A172 (cell line): Measurements from ENCODE around the gene PPM1J. TPM values are rescaled to one million over a fixed set of nuclear protein-coding genes. Genes with fewer than 3 reads are reported as not detected.

ENCODE experiments used
- total RNA-seq: library from RNA; depleted of rRNA; stranded (reverse); fragments of >200 nt; shearing (Covaris generic); gene quantifications from 2 replicates; pipeline ENCODE4 v1.2.3, GENCODE V29; 2014; rRNA removed

Gene PPM1J
- total RNA-seq, 1 experiment from 2014 or later = 0.36 TPM

Other genes starting within 250 kb of the PPM1J start
- 0.05 TPM in 1 of 2 replicates, not detected in the other for gene WNT2B, start 206.4 kb downstream of the PPM1J start, total RNA-seq
- gene ST7L, start 96.2 kb downstream of the PPM1J start, total RNA-seq = 14.8 and 25.4 TPM in 2 replicates
- 249 and 268 TPM in 2 replicates for gene CAPZA1, start 95.5 kb downstream of the PPM1J start, total RNA-seq
- gene MOV10, start 40.7 kb downstream of the PPM1J start, total RNA-seq = 42.4 and 47.3 TPM in 2 replicates
- 454 and 553 TPM in 2 replicates for gene RHOC, start 8.2 kb downstream of the PPM1J start, total RNA-seq
- 104 and 105 TPM in 2 replicates for gene SLC16A1, start 240.9 kb upstream of the PPM1J start, total RNA-seq